Measurements from ENCODE around the gene DACT2.
"Not testable (repeated sequence)": the region's sequence is repeated elsewhere in the genome, so short reads cannot be mapped to it uniquely, and the experiment has no call there.

The DACT2 gene

GRCh38 chr6:168305096-168305749 lies 14.4 kb downstream of the DACT2 start:
- no peak for DNase-seq (ENCODE audit: extremely low spot score, insufficient read length, low read depth)
- no peak for FAIRE-seq

- DNase-seq (ENCODE audit: extremely low spot score, insufficient read length, low read depth) (no peak), FAIRE-seq (no peak)
These were observed 14.9 kb downstream of the DACT2 start for GRCh38 chr6:168304752-168305015.

- no peak for DNase-seq (ENCODE audit: extremely low spot score, insufficient read length, low read depth)
- FAIRE-seq, result no peak
These were observed 15.4 kb downstream of the DACT2 start for GRCh38 chr6:168303982-168304751.

- no peak for FAIRE-seq
These were observed 17.0 kb downstream of the DACT2 start for GRCh38 chr6:168302534-168302933.

GRCh38 chr6:168301648-168302398 lies 17.8 kb downstream of the DACT2 start:
- DNase-seq (ENCODE audit: extremely low spot score, insufficient read length, low read depth) (no peak), FAIRE-seq (no peak)

More at GRCh38 chr6:168302534-168302933, 17.0 kb downstream of the DACT2 start:
- no peak for DNase-seq (ENCODE audit: extremely low spot score, insufficient read length, low read depth)

GRCh38 chr6:168300975-168301647 lies 18.5 kb downstream of the DACT2 start:
- FAIRE-seq, result no peak
- DNase-seq (ENCODE audit: extremely low spot score, insufficient read length, low read depth), result no peak

- DNase-seq (ENCODE audit: extremely low spot score, insufficient read length, low read depth) (no peak), FAIRE-seq (no peak)
These were observed 19.8 kb downstream of the DACT2 start for GRCh38 chr6:168299541-168300511.

GRCh38 chr6:168297643-168298042 lies 21.9 kb downstream of the DACT2 start:
- no peak for DNase-seq (ENCODE audit: extremely low spot score, insufficient read length, low read depth)
- no peak for FAIRE-seq

- FAIRE-seq (no peak), DNase-seq (ENCODE audit: extremely low spot score, insufficient read length, low read depth) (no peak)
These were observed 24.7 kb downstream of the DACT2 start for GRCh38 chr6:168294901-168295300.

GRCh38 chr6:168293636-168294530 lies 25.7 kb downstream of the DACT2 start:
- FAIRE-seq (no peak), DNase-seq (ENCODE audit: extremely low spot score, insufficient read length, low read depth) (no peak)

GRCh38 chr6:168292826-168293225 lies 26.8 kb downstream of the DACT2 start:
- DNase-seq (ENCODE audit: extremely low spot score, insufficient read length, low read depth), result no peak
- FAIRE-seq, result no peak

GRCh38 chr6:168291450-168291849 lies 28.1 kb downstream of the DACT2 start:
- FAIRE-seq, result no peak
- no peak for DNase-seq (ENCODE audit: extremely low spot score, insufficient read length, low read depth)

GRCh38 chr6:168290095-168290494 lies 29.5 kb downstream of the DACT2 start:
- no peak for DNase-seq (ENCODE audit: extremely low spot score, insufficient read length, low read depth)
- FAIRE-seq, result no peak

- no peak for DNase-seq (ENCODE audit: extremely low spot score, insufficient read length, low read depth)
- no peak for FAIRE-seq
These were observed 30.0 kb downstream of the DACT2 start for GRCh38 chr6:168289571-168289962.

- FAIRE-seq (no peak), DNase-seq (ENCODE audit: extremely low spot score, insufficient read length, low read depth) (no peak)
These were observed 30.6 kb downstream of the DACT2 start for GRCh38 chr6:168288781-168289570.

- not testable (repeated sequence) for FAIRE-seq; DNase-seq (ENCODE audit: extremely low spot score, insufficient read length, low read depth)
These were observed 32.1 kb downstream of the DACT2 start for GRCh38 chr6:168287460-168287859.

- peak; percentile 59 for FAIRE-seq
- DNase-seq (ENCODE audit: extremely low spot score, insufficient read length, low read depth), result not testable (repeated sequence)
These were observed 32.7 kb downstream of the DACT2 start for GRCh38 chr6:168286771-168287446.
